AG09309 (cell line): ENCODE data around the gene HIVEP3.

Experiments
- DNase-seq: peaks from one replicate; pipeline ENCODE4 v3.0.0-alpha.2; 2010; ENCODE audit warnings: low read depth
- H3K4me3 ChIP-seq: 2 replicates; pipeline ENCODE4 v1.5.1; 2011; ENCODE audit warnings: mild to moderate bottlenecking, low read depth, low read length, moderate library complexity; ENCODE audit not compliant: control insufficient read depth
- TF ChIP-seq, protein P1 (sequence below): IDR thresholded peaks from 2 replicates; pipeline ENCODE4 v1.5.1; 2011; ENCODE audit warnings: mild to moderate bottlenecking, low read depth, low read length, inconsistent platforms; ENCODE audit not compliant: insufficient read depth, control insufficient read depth; ENCODE audit errors: missing control alignments

The HIVEP3 gene

GRCh38 chr1:41848216-41848952, 70.3 kb downstream of the HIVEP3 start:
- DNase-seq = no peak
- H3K4me3 ChIP-seq = no peak overlapping the region
- TF ChIP-seq, protein P1, sequence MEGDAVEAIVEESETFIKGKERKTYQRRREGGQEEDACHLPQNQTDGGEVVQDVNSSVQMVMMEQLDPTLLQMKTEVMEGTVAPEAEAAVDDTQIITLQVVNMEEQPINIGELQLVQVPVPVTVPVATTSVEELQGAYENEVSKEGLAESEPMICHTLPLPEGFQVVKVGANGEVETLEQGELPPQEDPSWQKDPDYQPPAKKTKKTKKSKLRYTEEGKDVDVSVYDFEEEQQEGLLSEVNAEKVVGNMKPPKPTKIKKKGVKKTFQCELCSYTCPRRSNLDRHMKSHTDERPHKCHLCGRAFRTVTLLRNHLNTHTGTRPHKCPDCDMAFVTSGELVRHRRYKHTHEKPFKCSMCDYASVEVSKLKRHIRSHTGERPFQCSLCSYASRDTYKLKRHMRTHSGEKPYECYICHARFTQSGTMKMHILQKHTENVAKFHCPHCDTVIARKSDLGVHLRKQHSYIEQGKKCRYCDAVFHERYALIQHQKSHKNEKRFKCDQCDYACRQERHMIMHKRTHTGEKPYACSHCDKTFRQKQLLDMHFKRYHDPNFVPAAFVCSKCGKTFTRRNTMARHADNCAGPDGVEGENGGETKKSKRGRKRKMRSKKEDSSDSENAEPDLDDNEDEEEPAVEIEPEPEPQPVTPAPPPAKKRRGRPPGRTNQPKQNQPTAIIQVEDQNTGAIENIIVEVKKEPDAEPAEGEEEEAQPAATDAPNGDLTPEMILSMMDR = no peak

DNA sequence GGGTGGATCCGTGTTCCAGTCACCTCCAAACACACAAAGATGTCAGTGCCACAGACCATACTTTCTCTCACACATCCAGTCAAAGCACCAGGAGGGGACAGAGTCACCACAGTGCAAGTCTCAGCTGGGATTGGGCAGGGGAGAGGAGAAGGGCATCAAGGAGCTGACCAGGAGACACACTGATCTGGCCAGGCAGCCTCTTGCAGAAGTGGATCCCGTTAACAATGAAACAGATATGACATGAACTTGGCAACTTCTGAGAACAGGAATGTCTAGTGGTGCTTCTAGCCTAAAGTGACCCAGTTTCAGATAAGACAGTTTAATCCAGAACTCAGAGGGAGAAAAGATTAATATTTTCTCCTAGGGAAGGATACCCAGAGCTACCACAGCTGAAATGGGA, 71.0 kb downstream of the HIVEP3 start:
- DNase-seq = no peak
- TF ChIP-seq, protein P1 = no peak

DNA sequence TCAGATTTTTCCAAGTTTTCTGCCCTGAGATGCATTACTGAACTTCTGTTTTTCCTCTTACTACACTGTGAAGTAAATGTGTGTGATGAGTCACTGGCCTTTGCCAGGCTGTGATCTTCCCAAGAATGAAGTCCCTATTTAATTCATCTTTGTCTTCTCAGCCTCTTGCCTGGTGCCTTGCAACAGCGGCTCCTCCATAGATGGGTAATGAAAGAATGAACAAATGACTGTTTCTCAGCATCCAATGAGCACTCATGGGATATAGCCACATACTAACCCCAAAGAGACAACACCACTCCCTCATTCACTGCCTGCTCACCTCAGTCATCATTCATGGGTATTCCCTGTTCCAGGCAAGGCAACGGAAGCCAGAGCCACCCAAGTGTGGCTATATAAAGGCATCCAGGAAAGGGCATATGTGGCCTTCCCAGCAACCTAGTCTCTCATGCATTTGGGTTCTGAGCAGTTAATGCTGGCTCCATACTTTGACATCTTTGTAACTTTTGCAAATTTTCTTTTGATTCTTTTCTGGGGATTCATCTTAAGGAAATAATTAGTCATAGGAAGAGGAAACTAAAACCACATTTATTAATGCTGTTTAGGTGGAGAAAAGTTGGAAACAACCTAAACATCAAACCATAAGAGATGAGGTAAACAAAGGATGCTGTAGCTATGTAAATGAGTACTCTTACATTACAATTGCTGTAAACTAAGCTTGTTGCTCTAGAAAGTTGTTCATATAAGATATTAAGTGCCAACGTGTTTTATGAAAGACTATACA, 71.9 kb downstream of the HIVEP3 start:
- no peak for DNase-seq
- TF ChIP-seq, protein P1 = no peak
- no peak overlapping the region for H3K4me3 ChIP-seq

More for the DNA sequence above, 71.0 kb downstream of the HIVEP3 start:
- no peak overlapping the region for H3K4me3 ChIP-seq

- H3K4me3 ChIP-seq = no peak overlapping the region
- DNase-seq = no peak
- TF ChIP-seq, protein P1 = no peak
Observed at GRCh38 chr1:41844781-41845272, 73.9 kb downstream of the HIVEP3 start.

DNA sequence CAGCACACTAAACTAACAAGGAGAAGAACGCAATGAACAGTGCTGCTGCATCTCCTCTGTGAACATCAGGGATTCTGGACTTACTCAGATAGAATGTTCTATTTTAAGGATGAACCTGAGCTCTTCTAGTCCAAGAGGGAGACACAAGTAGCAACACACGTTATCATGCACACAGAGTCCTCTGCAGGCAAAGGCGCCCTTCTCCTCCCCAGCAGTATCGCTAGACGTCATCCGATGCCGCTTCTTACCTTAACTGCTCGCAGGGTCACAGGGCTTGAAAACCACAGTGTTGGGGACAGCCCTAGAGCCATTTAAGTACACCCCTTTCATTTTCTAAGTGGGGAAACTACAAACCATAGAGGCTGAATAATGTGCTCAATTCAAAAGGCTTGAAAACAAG, 74.5 kb downstream of the HIVEP3 start:
- DNase-seq = no peak

GRCh38 chr1:41842993-41843755, 75.5 kb downstream of the HIVEP3 start:
- TF ChIP-seq, protein P1 = no peak
- no peak overlapping the region for H3K4me3 ChIP-seq
- peak; percentile 67 for DNase-seq

More for the DNA sequence above, 74.5 kb downstream of the HIVEP3 start:
- TF ChIP-seq, protein P1 = no peak
- H3K4me3 ChIP-seq = no peak overlapping the region
